ENCODE measurements around the gene PRKCE.

The PRKCE gene

DNA sequence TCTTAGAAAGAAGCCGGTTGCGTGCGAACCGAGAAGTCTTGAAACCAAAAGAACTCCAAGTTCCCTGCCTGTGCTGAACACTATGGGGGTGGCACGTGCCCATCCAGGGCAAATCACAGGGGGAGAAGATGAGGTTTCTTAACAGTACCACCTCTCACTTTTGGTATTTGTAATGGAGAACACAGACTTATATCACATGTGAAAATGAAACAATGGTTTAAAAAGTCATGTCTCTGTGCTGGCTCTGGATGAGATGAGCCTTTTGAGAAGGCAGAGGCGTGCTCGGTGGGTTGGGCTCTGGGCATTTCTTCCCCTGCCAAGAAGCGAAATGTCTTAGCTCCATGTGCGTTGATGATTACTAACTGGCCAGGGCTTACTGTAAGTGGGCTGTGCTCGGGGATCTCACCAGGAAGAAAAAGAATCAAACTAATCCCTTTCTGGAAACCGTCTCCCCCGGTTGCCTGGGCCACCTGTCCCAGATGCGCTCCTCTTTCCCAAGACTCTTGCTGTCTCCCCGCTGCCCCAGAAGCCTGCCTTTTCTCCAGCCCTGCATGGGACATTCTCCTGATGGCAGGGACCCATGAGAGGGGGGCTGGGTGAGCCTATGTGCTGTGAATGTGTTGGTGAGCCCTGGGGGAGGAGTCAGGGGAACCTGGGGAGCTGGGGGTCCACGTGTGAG lies 252.9 kb downstream of the PRKCE start:
- no peak overlapping the region for H3K27ac ChIP-seq
- no peak for DNase-seq
- TF ChIP-seq, protein P1, sequence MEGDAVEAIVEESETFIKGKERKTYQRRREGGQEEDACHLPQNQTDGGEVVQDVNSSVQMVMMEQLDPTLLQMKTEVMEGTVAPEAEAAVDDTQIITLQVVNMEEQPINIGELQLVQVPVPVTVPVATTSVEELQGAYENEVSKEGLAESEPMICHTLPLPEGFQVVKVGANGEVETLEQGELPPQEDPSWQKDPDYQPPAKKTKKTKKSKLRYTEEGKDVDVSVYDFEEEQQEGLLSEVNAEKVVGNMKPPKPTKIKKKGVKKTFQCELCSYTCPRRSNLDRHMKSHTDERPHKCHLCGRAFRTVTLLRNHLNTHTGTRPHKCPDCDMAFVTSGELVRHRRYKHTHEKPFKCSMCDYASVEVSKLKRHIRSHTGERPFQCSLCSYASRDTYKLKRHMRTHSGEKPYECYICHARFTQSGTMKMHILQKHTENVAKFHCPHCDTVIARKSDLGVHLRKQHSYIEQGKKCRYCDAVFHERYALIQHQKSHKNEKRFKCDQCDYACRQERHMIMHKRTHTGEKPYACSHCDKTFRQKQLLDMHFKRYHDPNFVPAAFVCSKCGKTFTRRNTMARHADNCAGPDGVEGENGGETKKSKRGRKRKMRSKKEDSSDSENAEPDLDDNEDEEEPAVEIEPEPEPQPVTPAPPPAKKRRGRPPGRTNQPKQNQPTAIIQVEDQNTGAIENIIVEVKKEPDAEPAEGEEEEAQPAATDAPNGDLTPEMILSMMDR (IDR thresholded peaks at IDR 0.05): no peak
- H3K9me3 ChIP-seq: no peaks in the 10 kb centered on the region
- peaks cover 0 to 7% (median 0%) of the 10 kb centered on the region in 4 donors for H3K4me1 ChIP-seq
- H3K4me3 ChIP-seq: no peak overlapping the region
- no peaks in the 10 kb centered on the region for H3K27me3 ChIP-seq
- no peaks in the 10 kb centered on the region for H3K36me3 ChIP-seq
- intact Hi-C loops (cut with DNase I; ENCODE audit: low total_unique reads): no loop called here

DNA sequence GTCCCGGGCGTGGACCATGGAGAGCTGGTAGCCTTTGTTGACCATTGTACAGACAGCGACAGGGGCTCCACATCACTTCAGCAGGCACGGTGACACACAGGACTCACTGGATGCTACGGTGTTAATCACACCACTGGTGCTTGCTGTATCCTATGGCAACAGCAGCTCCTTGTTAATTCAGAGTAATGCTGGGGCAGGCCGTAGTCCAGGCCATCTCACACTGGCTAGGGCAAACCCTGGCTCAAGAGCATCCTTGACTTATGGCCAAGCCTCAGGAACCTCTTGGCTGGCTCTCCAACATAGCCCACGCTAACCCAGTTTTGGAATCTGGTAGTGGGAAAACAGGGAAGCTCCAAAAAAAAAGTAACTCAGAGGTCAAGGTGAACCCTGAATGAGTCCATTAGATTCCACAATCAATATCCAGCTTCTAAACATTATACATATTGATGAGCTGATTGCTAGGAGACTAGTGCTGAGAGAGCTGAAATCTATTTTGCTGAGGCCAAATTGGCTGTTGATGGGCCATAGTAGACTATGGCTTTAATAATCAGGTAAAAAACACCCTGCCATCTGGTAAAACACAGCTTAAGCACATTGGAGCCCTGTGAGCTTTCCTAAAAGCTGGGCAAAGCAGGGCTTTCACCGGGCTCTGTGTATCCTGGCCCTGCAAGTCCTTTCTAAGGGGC lies 253.6 kb downstream of the PRKCE start:
- Histone ChIP-seq H3K9me3 (no peaks in the 10 kb centered on the region), H3K4me3 (no peak overlapping the region), H3K4me1 (peaks cover 0 to 8% (median 0%) of the 10 kb centered on the region in 4 donors), H3K27me3 (no peaks in the 10 kb centered on the region), H3K36me3 (no peaks in the 10 kb centered on the region), H3K27ac (no peak overlapping the region)
- intact Hi-C loops (cut with DNase I; ENCODE audit: low total_unique reads): no loop called here
- DNase-seq: no peak
- TF ChIP-seq, protein P1 (IDR thresholded peaks at IDR 0.05): no peak

DNA sequence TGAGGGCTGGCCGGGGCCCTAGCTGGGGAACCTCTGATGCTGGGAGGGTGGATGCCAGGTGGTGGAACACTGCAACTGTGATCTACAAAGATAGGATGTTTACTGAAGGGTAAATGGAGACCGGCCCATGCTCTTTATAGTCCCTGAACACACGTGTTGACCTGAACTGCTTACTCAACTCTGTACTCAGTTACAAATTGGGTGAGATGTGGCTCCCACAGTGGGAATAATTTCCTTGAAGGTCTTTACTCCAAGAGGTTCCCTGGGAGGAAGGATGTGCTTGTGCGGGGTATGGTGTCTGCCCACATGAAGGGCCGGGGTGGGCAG lies 254.1 kb downstream of the PRKCE start:
- TF ChIP-seq, protein P1 (IDR thresholded peaks at IDR 0.05): no peak
- peaks cover 0 to 13% (median 0%) of the 10 kb centered on the region in 4 donors for H3K4me1 ChIP-seq
- no peak overlapping the region for H3K27ac ChIP-seq
- no peaks in the 10 kb centered on the region for H3K36me3 ChIP-seq
- intact Hi-C loops (cut with DNase I; ENCODE audit: low total_unique reads): no loop called here
- DNase-seq: no peak
- no peaks in the 10 kb centered on the region for H3K9me3 ChIP-seq
- no peaks in the 10 kb centered on the region for H3K27me3 ChIP-seq
- H3K4me3 ChIP-seq: no peak overlapping the region

DNA sequence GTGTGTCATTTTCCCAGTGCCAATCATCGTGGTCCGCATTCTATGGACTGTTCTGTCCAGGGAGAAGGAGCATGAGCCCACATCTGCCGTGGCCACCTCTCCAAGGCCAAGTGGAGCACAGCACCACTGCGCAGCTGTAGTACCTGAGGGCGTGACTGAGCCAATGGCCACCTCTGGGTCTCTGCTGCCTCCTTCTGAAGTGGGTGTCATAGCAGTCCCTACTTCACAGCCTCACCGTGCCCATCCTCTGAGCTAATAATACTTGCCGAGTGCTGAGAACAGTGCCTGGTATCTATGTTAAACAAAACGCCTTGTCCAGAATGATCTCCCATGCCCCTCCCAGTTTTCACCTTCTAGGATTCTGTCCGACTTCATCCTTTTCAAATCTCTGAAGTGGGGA lies 256.1 kb downstream of the PRKCE start:
- no peak for DNase-seq
- H3K4me1 ChIP-seq: peaks cover 0 to 15% (median 0%) of the 10 kb centered on the region in 4 donors
- no peaks in the 10 kb centered on the region for H3K36me3 ChIP-seq
- H3K27me3 ChIP-seq: no peaks in the 10 kb centered on the region
- TF ChIP-seq, protein P1 (IDR thresholded peaks at IDR 0.05): no peak
- H3K9me3 ChIP-seq: no peaks in the 10 kb centered on the region
- no peak overlapping the region for H3K4me3 ChIP-seq
- H3K27ac ChIP-seq: no peak overlapping the region
- intact Hi-C loops (cut with DNase I; ENCODE audit: low total_unique reads): no loop called here

DNA sequence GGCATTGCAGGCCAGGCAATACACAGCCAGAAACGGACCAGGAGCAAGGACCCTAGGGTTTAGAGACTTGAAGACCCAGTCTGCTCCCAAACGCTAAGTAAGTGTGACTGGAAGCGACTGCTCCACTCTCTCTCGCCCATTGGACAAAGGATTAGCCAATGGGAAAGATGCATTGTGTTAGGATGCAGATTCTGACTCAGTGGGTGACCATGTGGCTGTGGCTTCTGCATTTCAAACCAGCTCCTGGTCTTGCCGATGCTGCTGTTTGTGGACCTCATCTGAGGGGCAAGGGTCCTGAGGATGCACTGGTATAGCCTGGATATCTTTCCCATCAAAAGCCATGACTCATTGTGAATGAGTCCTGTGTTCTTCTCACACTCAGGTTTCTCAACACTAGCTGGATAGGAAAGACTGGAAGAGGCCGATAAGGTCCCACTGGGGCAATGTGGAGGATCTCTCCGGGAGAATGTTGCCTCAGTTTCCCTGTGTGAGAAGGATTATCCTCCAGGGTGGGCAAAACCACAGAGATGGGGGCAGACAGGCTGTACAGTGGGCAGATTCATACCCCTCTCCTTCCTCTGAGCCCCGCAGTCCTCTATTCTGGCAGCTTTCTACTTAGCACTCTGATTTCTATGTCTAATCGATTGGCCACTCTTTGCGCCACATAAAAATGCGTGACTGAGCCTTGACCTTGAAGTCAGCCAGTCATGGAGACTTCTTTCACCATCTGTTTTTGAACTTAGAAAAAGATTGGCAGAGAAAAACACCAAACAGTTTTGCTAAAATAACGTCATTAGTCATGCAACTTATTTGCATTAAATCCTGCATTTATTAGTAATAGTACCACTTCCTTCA lies 257.1 kb downstream of the PRKCE start:
- H3K36me3 ChIP-seq: no peaks in the 10 kb centered on the region
- intact Hi-C loops (cut with DNase I; ENCODE audit: low total_unique reads): no loop called here
- no peaks in the 10 kb centered on the region for H3K27me3 ChIP-seq
- no peak for DNase-seq
- H3K4me1 ChIP-seq: peaks cover 0 to 15% (median 0%) of the 10 kb centered on the region in 4 donors
- H3K9me3 ChIP-seq: no peaks in the 10 kb centered on the region
- TF ChIP-seq, protein P1 (IDR thresholded peaks at IDR 0.05): no peak
- H3K27ac ChIP-seq: no peak overlapping the region
- no peak overlapping the region for H3K4me3 ChIP-seq
